Motor neuron (in vitro differentiated cells): ENCODE measurements around the gene MYL5. TPM values are rescaled to one million over a fixed set of nuclear protein-coding genes. Genes with fewer than 3 reads are reported as not detected.
A peak's percentile ranks its signal among the peaks of the same experiment; 100 is the strongest.
"Not testable (repeated sequence)": the region's sequence is repeated elsewhere in the genome, so short reads cannot be mapped to it uniquely, and the experiment has no call there.

ENCODE experiments used
- ATAC-seq, 8 experiments: fragments of 200-7000 bp; cut with Tn5 transposase; replicated peaks in 6 of 8; 2 replicates each; pipeline ENCODE4 v1.8.0; 2021; ENCODE audit warnings: mild to moderate bottlenecking in 8 of 8, moderate library complexity in 8 of 8
- H3K27ac ChIP-seq, 2 donors: fragments of 250-450 bp; sonication (Bioruptor Pico); 2 replicates each; pipeline ENCODE4 v1.9.0; 2021; ENCODE audit warnings: antibody characterized with exemption in 2 of 2, mild to moderate bottlenecking in 2 of 2, moderate library complexity in 1 of 2
- H3K4me1 ChIP-seq, 2 donors: fragments of 250-450 bp; sonication (Bioruptor Pico); replicated peaks in 1 of 2; 2 replicates each; pipeline ENCODE4 v1.6.1; 2021; ENCODE audit warnings: antibody characterized with exemption in 2 of 2, mild to moderate bottlenecking in 2 of 2, moderate library complexity in 1 of 2
- H3K4me3 ChIP-seq, 5 donors: fragments of 250-450 bp; sonication (Bioruptor Pico); 2 replicates each; pipeline ENCODE4 v1.9.0; 2021; ENCODE audit warnings: antibody characterized with exemption in 5 of 5, mild to moderate bottlenecking in 5 of 5, moderate library complexity in 4 of 5
- WGBS, 10 experiments: fragments of 450-650 bp; shearing (Covaris generic); methylation state at CpG; one replicate each; pipeline ENCODE4 v1.0.0; 2022; 5-methylcytosine and 5-hydroxymethylcytosine counted together
- in situ Hi-C, 9 experiments: fragments of 400-800 bp; cut with MboI; loops; one replicate each; pipeline ENCODE4 v1.15.0; 2021; ENCODE audit warnings: low sequenced_read_pairs in 9 of 9, low pct_unique_long_range_greater_than_20kb in 2 of 9; ENCODE audit not compliant: unreplicated experiment in 9 of 9
- total RNA-seq, 8 experiments: library from RNA; unstranded; fragments of 300-600 nt; gene quantifications; 2 replicates each; pipeline versions ENCODE4 v1.2.3 to v1.2.4, GENCODE V29; 2022

Gene MYL5
- total RNA-seq, 8 experiments from 2014 or later = 6.7 to 41.2 (median 16.8) TPM

GRCh38 chr4:664713-665231 is 9.6 kb upstream of the MYL5 start:
- peaks cover 13 to 15% of the 10 kb centered on the region in 2 donors for H3K4me1 ChIP-seq
- H3K27ac ChIP-seq = no peak overlapping the region
- H3K4me3 ChIP-seq = peak overlapping the region in 1 of 5 donors; percentile 72
- in situ Hi-C loops = no loop called here
- no peak for ATAC-seq
- WGBS, 10 experiments = 80 to 100% (median 96%) methylated on average over 1 to 10 of the region's 24 CpGs; no CpG with 5 or more reads in 5 of the 10 experiments

DNA sequence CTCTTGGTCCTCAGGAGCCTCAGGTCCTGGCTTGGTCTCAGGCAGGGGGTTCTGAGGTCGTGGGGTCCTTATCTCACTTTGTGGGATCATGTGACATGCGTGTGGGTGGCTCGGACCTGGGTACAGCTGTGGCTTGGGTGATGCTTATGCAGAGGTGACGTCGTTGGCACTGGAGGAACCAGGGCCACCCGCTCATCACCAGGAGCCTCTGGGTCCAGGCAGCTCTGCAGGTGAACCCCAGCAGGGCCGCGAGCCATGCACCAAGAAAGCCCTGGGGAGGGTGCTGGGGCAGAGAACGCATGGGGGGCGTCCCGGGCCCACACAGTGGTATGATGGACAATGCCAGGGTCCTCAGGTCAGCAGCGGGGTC is 9.0 kb upstream of the MYL5 start:
- WGBS, 10 experiments = 0% methylated on average over 1 of the region's 12 CpGs; no CpG with 5 or more reads in 9 of the 10 experiments
- ATAC-seq = no peak
- no peak overlapping the region for H3K27ac ChIP-seq

GRCh38 chr4:665751-666435 is 8.4 kb upstream of the MYL5 start:
- Histone ChIP-seq H3K27ac (peak overlapping the region in 1 of 2 donors; percentile 49), H3K4me3 (no peak overlapping the region), H3K4me1 (peaks cover 13 to 15% of the 10 kb centered on the region in 2 donors)
- peak in 5 of 8 experiments; percentile 18 to 47 (median 34) for ATAC-seq
- WGBS, 10 experiments = 87% methylated on average over 3 of the region's 22 CpGs; no CpG with 5 or more reads in 9 of the 10 experiments
- in situ Hi-C loops = no loop called here

More for the DNA sequence above, 9.0 kb upstream of the MYL5 start:
- no peak overlapping the region for H3K4me3 ChIP-seq
- in situ Hi-C loops = no loop called here
- peaks cover 13 to 15% of the 10 kb centered on the region in 2 donors for H3K4me1 ChIP-seq

DNA sequence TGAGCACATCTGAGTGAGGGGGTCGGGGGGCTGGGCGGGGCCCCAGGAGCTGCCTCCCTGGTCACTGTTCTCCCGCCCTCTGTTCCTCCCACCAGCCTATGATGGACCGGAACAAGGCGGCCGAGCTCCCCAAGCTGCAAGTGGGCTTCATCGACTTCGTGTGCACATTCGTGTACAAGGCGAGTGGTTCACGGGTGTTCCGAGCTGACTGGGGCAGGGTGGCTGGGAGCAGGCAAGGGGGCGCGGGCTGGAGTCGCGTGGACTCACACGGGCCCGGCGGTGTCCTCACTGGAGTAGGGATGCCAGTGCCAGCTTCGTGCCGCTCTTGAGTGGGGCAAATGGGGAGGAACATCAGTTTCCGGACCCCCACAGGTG is 7.9 kb upstream of the MYL5 start:
- Histone ChIP-seq H3K4me3 (no peak overlapping the region), H3K4me1 (peaks cover 13 to 15% of the 10 kb centered on the region in 2 donors), H3K27ac (peak overlapping the region in 1 of 2 donors; percentile 49)
- ATAC-seq = peak in 4 of 8 experiments; percentile 2 to 33 (median 16)
- in situ Hi-C loops = no loop called here
- WGBS, 10 experiments = 100% methylated on average over 1 of the region's 22 CpGs; no CpG with 5 or more reads in 9 of the 10 experiments

- Histone ChIP-seq H3K4me1 (peaks cover 13 to 15% of the 10 kb centered on the region in 2 donors), H3K4me3 (no peak overlapping the region), H3K27ac (no peak overlapping the region)
- no peak for ATAC-seq
- WGBS, 10 experiments = 40% methylated on average over 2 of the region's 28 CpGs; no CpG with 5 or more reads in 9 of the 10 experiments
- in situ Hi-C loops = no loop called here
These were observed 7.4 kb upstream of the MYL5 start for GRCh38 chr4:666822-667544.

DNA sequence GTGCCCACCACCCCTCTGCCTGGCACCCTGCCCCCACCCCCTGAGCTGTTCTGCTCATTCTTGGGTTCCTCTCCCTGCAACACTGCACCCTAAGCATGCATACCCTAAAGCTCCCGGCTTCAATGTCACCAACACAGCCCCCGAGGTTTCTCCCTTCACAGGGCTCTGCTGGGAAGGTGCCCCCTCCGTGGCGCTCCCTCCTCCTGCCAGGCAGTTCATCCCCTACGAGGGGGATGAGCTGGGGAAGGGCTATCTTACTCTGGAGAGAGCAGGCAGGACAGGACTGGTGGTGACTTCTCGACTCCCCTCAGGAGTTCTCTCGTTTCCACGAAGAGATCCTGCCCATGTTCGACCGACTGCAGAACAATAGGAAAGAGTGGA is 6.8 kb upstream of the MYL5 start:
- Histone ChIP-seq H3K27ac (no peak overlapping the region), H3K4me1 (peaks cover 13 to 15% of the 10 kb centered on the region in 2 donors), H3K4me3 (no peak overlapping the region)
- 37 to 70% (median 39%) methylated on average over 2 to 9 of the region's 10 CpGs; no CpG with 5 or more reads in 6 of the 10 experiments for WGBS, 10 experiments
- ATAC-seq = no peak
- in situ Hi-C loops = no loop called here

DNA sequence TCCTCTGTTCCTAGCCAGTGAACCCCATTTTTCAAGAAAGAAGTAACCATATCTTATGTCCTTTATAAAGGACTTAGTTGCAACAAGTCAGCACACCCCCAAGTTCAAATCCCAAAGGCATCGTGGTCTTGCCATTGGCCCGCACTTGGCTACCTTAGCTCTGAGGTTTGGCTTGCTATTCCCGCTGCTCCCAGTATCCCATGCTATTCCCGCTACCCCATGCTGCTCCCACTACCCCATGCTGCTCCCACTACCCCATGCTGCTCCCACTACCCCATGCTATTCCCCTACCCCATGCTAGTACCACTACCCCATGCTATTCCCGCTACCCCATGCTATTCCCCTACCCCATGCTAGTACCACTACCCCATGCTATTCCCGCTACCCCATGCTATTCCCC is 6.1 kb upstream of the MYL5 start:
- ATAC-seq, H3K27ac ChIP-seq, H3K4me3 ChIP-seq, in situ Hi-C loops: not testable (repeated sequence)
- WGBS, 10 experiments = no CpG with 5 or more reads among the region's 6 CpGs
- H3K4me1 ChIP-seq = peaks cover 18 to 20% of the 10 kb centered on the region in 2 donors

- ATAC-seq, in situ Hi-C loops: not testable (repeated sequence)
- WGBS, 10 experiments = 92 to 100% (median 100%) methylated on average over 1 to 7 of the region's 11 CpGs; no CpG with 5 or more reads in 1 of the 10 experiments
These were observed 4.4 kb upstream of the MYL5 start for GRCh38 chr4:669806-670559.

GRCh38 chr4:671769-672168 is 2.6 kb upstream of the MYL5 start:
- no peak overlapping the region for H3K4me3 ChIP-seq
- 80 to 100% (median 100%) methylated on average over 1 to 3 of the region's 3 CpGs; no CpG with 5 or more reads in 6 of the 10 experiments for WGBS, 10 experiments

More at GRCh38 chr4:669806-670559, 4.4 kb upstream of the MYL5 start:
- H3K27ac ChIP-seq, H3K4me3 ChIP-seq: not testable (repeated sequence)
- H3K4me1 ChIP-seq = peaks cover 16 to 18% of the 10 kb centered on the region in 2 donors

DNA sequence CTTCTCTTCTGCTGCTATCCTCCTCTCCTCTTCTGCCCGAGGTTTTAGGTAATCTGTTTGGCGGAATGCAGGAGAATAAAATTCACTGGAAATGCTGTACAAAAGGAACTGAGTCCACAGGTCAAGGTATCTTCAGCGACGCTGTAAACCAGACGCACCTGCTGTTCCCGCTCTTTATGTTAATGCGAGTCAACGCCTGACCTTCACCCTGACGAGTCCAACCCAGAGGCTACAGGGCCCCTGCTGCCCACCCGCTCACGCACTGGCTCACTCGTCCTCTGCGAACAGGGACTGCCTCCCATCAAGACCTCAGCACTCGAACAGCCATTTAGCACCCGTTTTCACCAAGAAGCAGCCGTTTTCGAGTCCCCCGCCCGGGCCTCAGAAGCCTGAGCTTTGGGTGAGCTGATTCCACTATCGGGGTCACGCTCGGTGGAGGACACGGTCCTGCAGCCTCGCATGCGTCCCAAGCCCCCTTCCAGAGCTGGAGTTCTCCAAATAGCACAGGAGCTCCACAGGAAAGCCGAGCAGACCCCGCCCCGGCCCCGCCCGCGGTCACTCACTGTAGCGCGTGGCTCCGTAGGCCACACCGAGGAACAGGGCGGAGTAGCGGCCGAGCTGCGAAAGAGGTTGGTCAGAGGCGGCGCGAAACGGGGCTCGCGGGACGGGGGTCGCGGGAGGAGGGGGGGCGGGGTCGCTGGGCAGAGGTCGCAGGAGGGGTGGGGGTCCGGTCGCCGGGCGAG is 822 bp upstream of the MYL5 start:
- H3K27ac ChIP-seq = peak overlapping the region; percentile 41 to 84
- H3K4me3 ChIP-seq = peak overlapping the region; percentile 37 to 94 (median 62)
- H3K4me1 ChIP-seq = peaks cover 11 to 12% of the 10 kb centered on the region in 2 donors
- in situ Hi-C loops = no loop called here
- ATAC-seq = peak; percentile 23 to 47 (median 33)
- 0 to 83% (median 15%) methylated on average over 1 to 11 of the region's 55 CpGs; no CpG with 5 or more reads in 2 of the 10 experiments for WGBS, 10 experiments

More at GRCh38 chr4:671769-672168, 2.6 kb upstream of the MYL5 start:
- in situ Hi-C loops = no loop called here
- no peak for ATAC-seq
- peaks cover 11 to 12% of the 10 kb centered on the region in 2 donors for H3K4me1 ChIP-seq
- H3K27ac ChIP-seq = no peak overlapping the region

DNA sequence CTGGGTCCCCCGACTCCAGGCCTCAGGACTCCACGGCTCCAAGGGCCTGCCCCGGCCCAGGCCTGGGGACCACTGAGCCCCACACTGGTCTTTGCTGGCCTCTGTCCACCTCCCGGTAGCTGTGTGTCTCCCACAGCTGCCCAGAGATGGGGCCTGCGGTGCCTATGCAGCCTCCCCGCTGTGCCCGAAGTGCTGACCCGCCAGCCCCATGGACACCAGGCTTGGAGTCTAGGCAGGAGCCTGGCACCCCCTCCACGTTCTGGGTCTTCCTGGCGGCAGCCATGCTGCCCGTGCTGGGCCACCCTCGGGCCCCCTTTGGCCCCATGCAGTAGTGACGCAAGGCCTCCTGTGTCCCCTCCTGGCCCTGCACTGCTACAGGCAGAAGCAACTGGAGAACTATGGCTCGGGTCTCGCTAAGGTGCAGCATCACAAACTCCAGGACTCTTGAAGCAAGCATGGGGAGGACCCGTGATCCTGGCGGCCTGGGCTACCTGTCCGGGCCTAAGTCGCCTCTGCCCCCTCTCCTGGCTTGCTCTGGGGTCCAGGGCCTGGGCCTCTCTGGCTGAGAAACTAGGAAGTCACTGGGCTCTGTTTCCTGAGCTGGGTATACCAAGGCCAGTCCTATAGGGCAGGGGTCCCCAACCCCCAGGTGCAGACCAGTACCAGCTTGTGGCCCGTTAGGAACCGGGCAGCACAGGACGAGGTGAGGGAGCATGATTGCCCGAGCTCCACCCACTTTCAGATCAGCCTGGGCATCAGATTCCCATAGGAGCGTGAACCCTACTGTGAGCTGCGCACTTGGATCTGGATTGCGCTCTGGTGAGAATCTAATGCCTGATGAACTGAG is 917 bp downstream of the MYL5 start:
- 44 to 94% (median 91%) methylated on average over 5 to 8 of the region's 26 CpGs; no CpG with 5 or more reads in 5 of the 10 experiments for WGBS, 10 experiments
- peak overlapping the region; percentile 80 to 89 for H3K27ac ChIP-seq
- peak overlapping the region; percentile 59 to 94 (median 66) for H3K4me3 ChIP-seq
- in situ Hi-C loops = loop anchor here in 1 of 9 experiments (5.0 kb wide), 1 partner anchor 73 kb away; no protein-coding TSS in a partner anchor
- peak; percentile 1 to 12 (median 4) for ATAC-seq
- peaks cover 14% of the 10 kb centered on the region in 2 donors for H3K4me1 ChIP-seq
